DMS114 treated with DMSO at 0.1 percent for 48 hours (cell line): ENCODE data around the gene CUBN.
"Not testable (repeated sequence)": the region's sequence is repeated elsewhere in the genome, so short reads cannot be mapped to it uniquely, and the experiment has no call there.

Experiments
- DNase-seq: peaks from one replicate; lab custom pipeline; 2025; ENCODE audit not compliant: unreplicated experiment; lab: John Stamatoyannopoulos, UW

The CUBN gene

GRCh38 chr10:17141504-17142229, 12.1 kb upstream of the CUBN start:
- no peak for DNase-seq

- no peak for DNase-seq
Measured at GRCh38 chr10:17140386-17140761, 10.8 kb upstream of the CUBN start.

- DNase-seq: no peak
Measured at GRCh38 chr10:17138460-17139042, 8.9 kb upstream of the CUBN start.

- no peak for DNase-seq
Measured at GRCh38 chr10:17134737-17135260, 5.2 kb upstream of the CUBN start.

- DNase-seq: no peak
Measured at GRCh38 chr10:17134282-17134681, 4.7 kb upstream of the CUBN start.

GRCh38 chr10:17128261-17128660, 1.4 kb downstream of the CUBN start:
- DNase-seq: no peak

GRCh38 chr10:17126327-17126726, 3.3 kb downstream of the CUBN start:
- DNase-seq: no peak

- DNase-seq: no peak
Measured at GRCh38 chr10:17125206-17125893, 4.3 kb downstream of the CUBN start.

- DNase-seq: no peak
Measured at GRCh38 chr10:17123961-17124360, 5.7 kb downstream of the CUBN start.

GRCh38 chr10:17122726-17123661, 6.6 kb downstream of the CUBN start:
- no peak for DNase-seq

- DNase-seq: no peak
Measured at GRCh38 chr10:17122052-17122451, 7.6 kb downstream of the CUBN start.

- DNase-seq: no peak
Measured at GRCh38 chr10:17120694-17121093, 8.9 kb downstream of the CUBN start.

GRCh38 chr10:17119845-17120244, 9.8 kb downstream of the CUBN start:
- DNase-seq: no peak

- DNase-seq: no peak
Measured at GRCh38 chr10:17116193-17116592, 13.4 kb downstream of the CUBN start.

- no peak for DNase-seq
Measured at GRCh38 chr10:17115683-17116082, 13.9 kb downstream of the CUBN start.

- DNase-seq: not testable (repeated sequence)
Measured at GRCh38 chr10:17114878-17115444, 14.7 kb downstream of the CUBN start.

GRCh38 chr10:17113889-17114540, 15.6 kb downstream of the CUBN start:
- DNase-seq: no peak

GRCh38 chr10:17113346-17113745, 16.3 kb downstream of the CUBN start:
- DNase-seq: no peak

GRCh38 chr10:17112566-17112965, 17.0 kb downstream of the CUBN start:
- no peak for DNase-seq
